B cell (primary cell): ENCODE results near the gene GJB2.

ENCODE experiments used
- CTCF ChIP-seq: fragments of 200-600 bp; IDR thresholded peaks from one replicate; pipeline ENCODE4 v1.8.0; 2022; ENCODE audit warnings: antibody characterized with exemption, mild to moderate bottlenecking
- EZH2 ChIP-seq: IDR thresholded peaks from 2 replicates; pipeline ENCODE4 v1.6.1; 2012; ENCODE audit warnings: borderline replicate concordance, low read depth, mild to moderate bottlenecking, moderate library complexity, low read length; ENCODE audit not compliant: insufficient read depth, poor library complexity, severe bottlenecking

- TF ChIP-seq EZH2 (no peak), CTCF (no peak)
These were observed 13.4 kb upstream of the GJB2 start for GRCh38 chr13:20206065-20206697.
